Stimulated activated CD8-positive, alpha-beta memory T cell treated with anti-CD3 and anti-CD28 coated beads, Interleukin-4, amount 100 ng/mL, for 1 hour (primary cell): ENCODE data around the gene KBTBD12.

Experiments used
- DNase-seq, 2 donors: peaks; one replicate each; pipeline ENCODE4 v3.0.0-alpha.2; 2020; ENCODE audit warnings: low read depth in 2 of 2, low spot score in 1 of 2

The KBTBD12 gene

DNA sequence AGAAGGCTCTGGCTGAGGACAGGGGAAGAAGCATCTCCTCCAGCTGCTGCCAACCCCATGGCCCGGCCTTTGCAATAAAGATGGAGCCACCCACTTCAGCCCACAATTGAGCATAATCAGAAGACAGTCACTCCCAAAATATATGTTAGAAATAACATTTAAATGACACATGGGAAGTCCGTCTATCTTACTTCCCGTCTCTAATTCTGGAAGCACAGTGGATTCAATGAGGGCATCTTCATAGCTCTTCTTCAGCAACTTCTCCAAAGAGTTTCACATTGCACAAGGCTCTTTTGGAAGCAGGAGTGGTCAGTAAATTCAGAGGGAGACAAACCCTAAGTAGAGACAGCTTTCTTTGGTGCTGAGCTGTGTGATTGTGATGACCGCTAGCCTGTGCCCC is 70.2 kb downstream of the KBTBD12 start:
- DNase-seq: no peak

DNA sequence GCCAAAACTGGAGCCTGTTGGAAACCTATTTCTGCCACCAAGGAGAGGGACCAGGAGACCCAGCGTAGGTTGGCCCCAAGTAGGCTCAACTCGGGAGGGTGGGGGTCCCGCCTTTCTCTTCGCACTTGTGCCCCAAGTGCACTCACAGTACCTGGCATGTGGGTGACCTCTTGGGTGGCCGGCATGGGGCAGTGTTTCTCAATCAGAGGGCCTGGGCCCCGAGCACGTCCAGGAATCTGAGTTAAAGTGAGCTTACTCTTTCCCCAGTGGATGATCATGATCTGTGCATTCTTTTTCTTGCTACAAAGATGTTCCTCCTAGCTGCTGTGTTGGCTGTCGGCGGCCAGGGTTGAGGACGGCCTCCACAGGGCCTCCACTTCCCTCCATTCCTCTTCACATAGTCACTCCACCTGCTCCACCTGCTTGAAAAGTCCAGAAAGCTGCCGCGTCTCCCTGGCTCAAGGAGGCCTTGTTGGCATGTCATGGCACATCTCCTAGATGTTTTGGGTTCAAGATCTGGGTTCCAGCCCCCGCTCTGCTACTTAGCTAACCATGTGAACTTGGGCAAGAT is 70.7 kb downstream of the KBTBD12 start:
- DNase-seq: no peak

DNA sequence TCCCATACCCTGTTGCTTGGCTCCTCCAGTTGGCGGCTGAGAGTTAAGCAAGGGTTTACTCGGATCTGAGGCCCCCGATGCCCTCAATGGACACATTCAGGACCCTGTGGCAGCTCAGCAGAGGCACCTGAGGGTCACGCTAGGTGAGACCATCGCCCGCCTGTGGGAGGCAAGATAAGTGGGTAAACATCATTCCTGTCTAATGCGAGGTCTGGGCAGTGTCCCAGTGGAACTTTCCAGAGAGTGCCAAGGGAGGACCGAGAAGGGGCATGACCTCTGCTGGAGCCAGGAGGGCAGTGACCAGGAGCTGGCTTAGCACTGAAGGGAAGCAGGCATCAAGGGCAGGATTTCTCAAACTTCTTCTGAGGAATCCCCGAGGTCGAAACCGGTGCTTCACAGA is 71.8 kb downstream of the KBTBD12 start:
- DNase-seq: no peak

DNA sequence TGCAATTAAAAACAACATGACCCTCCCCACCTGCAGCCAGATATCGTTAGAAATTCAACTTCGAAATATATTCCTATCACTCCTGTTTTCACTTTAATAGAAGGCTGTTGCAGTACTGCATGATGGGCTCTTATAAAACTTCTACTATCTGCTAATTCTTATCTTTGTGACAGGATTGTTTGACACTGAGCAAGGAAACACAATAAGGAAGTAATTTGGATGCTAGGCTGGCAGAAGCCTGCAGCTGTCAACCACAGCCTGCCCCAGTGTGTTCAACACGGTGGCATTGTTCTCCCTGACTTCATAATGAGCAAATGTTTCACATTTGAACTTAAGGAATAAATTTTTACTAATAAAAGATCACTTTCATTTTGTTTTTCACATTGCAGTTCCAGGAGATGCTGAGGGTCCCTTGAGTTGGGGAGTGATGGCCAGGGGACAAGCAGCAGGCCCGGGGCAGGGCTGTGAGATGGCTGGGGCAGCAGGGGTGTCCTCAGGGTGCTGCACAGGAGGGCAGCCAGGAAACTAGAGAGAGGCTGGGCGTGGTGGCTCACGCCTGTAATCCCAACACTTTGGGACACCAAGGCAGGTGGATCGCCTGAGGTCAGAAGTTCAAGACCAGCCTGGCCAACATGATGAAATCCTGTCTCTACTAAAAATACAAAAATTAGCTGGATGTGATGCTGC is 72.4 kb downstream of the KBTBD12 start:
- DNase-seq: no peak

DNA sequence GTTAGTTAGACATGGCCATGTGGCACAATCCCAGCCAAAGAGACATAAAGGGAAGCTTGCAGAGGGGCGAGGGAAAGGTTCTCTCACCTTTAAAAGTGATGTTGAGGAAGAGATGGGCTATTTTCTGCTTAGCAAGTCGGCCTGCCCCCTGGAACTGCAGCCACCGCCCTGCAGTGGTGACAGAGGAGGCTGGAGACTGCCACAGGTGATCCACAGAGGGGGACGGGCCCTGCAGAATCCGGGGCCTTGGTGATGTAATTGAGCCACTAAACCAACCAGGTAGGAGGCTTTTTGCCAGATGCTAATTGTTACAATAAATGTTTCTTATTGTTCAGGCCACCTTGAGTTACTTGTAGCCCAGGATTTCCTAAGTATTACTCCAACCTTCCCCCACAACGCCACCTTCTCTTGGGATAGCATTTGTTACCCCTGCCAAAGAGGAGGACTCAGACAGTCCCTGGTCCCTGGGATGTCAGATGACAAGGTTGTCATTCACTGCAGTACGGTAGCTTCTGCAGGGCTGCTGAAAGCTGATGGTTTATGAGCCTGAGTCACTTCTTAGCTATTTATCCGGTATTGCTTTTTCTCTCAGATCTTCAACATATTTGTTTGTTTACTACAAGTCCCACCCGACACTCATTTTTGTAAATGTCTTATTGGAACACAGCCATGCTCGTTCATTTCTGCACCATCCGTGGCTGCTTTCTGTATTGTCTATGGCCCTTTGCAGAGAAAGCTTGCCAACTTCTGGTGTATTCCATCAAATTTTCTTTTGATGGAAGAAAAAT is 73.9 kb downstream of the KBTBD12 start:
- DNase-seq: no peak

DNA sequence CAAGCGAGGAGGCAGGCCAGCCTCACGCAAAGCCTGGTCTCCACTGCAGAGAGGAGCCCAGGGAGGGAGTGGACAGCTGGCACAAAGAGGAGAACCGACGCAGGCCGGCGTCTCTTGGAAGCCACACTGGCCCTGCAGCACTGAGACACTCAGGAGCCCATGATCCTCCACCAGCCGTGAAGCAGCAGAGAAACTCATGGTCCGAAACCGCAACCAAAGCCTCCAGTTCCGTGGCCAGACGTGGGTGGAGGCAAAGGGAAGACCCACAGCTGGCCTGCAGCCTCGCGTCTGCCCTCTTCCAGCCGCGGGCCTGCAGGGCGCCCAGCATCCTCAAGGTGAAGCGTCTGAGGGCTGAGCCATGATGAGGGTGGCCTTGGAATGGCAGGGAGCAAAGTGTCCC is 75.0 kb downstream of the KBTBD12 start:
- DNase-seq: no peak

DNA sequence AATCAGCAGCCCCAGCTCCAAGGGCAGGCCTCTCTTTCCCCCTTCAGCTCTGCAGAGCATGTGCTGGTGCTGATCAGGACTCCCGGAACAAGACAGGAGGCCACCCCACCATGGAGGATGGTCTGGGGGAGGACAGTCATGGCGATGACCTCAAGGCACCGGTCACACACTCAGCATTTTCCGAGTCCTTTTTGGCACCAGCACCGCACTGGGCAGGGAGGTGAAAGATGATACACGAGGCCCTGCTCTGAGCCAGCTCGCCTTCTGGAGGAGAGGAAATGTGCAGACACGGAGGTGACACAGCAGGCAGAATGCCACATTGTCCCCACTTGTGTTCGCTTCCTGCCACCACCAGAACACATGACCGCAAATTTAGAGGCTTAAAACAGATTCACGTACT is 75.4 kb downstream of the KBTBD12 start:
- no peak for DNase-seq

DNA sequence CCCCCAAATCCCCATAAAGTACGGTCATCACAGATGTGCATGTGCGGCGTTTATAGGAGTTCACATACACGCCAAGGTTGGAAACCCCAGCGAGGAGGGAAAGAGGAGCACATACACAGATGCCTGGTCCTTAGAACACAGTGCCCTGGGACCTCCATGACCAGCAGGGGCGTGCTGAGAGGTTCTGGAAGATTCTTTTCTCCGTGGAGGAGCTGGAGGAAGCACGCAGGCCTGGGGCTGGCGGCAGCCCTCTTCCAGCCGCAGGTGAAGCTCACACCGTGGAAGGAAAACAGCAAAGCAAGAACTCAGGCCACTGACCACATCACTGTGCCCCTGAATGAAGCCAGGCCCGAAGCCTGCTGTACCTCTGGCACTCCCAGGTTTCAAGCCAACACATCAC is 76.2 kb downstream of the KBTBD12 start:
- DNase-seq: no peak

DNA sequence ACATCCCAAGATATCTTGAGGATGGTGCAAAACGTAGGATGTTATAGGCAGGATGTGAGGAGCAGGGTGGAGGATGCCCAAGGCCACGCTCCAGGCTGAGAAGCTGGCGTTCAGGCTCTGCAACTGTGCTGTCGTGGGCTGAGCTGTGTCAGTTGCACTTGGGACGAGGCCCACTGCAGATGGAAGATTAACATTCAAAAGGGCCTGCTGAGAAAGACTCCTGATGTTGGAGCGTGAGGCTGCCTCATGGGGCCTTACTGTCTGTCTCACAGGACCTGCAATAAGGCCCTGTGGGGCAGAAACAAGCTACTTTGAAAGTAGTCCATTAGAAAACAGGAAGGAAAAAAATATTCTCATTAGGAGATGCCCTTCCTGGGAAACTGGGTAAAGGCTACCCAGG is 76.6 kb downstream of the KBTBD12 start:
- DNase-seq: no peak

DNA sequence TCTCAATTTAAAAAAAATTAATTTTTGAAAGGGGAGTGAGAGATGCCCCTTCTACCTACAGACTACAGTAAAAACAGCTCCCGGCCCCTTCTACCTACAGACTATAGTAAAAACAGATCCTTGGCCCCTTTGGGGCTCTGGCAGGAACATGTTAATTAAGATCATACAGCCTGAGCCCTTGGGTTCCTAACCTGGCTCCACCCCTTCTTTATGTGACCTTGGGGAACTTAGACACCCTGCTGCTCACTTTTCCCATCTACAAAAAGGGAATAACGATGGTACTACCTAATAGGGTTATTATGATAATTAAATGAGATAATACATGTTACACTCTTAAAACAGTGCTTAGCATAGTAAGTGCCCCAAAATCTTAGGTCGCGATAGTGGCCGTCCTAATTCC is 77.1 kb downstream of the KBTBD12 start:
- DNase-seq: no peak

DNA sequence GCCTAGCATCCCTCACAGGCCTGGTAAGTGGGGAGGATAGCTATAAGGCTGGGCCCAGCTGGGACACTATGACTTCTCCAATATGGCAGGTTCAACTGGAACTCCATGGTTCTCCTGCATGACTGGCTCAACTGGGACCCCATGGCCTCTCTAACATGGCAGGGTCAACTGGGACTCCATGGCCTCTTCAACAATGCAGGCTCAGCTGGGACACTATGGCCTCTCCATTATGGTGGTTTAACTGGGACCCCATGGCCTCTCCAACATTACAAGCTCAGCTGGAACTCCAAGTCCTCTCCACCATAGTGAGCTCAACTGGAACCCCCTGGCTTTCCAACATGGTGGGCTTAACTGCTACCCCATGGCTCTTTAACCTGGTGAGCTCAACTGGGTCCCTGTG is 79.0 kb downstream of the KBTBD12 start:
- DNase-seq: no peak

DNA sequence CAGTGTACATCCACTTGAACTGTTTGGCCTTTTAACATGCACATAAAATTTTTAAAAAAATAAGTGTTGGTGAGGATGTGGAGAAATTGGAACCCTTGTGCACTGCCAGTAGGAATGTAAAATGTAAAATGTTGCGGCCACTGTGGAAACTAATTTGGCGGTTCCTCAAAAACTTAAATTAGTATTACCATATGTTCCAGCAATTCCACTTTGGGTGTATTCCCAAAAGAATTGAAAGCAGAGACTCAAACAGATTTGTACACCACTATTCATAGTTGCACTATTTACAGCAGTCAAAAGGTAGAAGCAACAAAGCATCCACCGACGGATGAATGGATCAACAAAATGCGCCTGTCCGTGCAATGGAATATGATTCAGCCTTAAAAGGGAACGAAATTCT is 82.0 kb downstream of the KBTBD12 start:
- no peak for DNase-seq

DNA sequence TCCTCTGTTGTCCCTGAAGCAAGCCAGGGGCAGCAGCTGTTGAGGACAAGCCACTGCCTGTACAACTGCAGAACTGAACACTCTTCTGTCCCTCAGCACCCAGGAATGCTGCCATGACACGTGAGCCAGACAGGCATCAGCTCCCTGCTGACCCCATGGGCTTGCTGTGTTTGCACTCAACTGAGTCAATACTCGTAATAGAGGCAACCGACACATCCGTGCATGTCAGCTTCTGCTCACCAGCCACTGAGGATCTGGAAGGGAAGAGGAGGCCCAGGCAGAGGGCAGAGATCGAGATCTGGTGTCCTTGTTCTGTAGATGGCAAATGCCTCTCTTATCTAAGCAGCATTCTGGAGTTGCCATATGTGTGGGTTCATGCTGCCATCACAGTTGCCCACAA is 82.9 kb downstream of the KBTBD12 start:
- DNase-seq: no peak

DNA sequence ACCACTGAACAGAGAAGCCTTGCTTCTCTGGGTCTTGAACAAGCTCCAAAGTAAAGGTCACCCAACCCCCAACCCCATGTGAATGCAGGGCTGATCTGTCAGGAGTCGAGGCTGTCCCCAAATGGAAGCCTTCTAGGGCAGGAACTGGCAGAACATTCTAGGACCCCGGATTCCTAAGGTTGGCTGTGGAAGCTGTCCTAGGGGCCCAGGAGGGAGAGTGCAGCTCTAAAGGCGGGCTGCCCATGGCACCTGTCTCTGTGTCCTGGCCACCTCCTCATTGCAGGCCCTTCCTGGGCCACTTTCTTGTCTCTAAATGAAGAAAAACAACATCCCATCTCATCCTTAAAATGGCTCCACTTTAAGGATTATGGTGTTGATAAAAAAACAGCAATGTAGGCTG is 83.6 kb downstream of the KBTBD12 start:
- no peak for DNase-seq

DNA sequence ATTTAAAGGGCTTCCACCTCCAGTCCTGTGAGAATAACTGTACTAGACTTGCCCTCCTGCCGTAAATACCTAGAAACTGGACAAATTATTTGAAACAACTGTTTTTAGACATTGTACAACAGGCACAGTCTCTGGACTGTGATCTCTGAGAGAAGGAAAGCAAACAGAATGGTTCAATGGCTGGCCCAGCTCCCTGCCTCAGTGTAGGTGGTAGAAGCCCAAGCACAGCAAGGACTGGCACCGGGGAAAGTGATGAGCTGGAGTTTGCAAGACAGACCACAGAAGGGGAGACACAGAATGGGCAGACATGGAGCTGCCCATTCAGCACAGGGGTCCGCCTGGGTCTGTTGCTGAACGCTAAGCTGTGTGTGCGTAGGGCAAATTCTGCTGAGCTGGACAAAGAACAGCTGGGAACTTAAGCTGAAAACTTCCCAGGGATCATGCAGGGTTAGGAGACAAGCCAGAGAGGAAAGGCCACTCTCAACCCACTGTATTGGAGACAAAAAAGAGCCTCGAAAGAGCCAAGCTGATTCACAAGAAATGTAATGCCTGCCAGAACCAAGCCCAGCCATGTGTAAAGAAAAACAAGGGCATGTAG is 84.6 kb downstream of the KBTBD12 start:
- DNase-seq: no peak

DNA sequence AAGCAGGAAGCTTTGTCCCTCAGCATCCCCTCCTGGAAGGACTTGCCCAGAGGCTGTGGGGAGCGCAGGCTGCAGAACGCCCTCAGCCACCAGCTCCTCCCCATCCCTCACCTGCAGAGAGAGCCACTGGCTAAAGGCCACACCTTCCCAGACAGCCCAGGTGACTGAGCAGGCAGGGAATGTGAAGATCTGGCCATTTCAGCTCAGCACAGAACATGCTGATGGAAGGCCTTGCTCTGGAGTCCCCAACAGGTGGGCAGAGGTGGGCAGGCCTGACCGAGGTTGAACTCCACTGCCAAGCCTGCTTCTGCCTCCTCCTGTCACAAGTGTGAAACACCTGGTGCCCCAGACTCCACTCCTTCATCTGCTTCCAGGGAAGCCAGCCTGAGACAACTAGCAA is 86.5 kb downstream of the KBTBD12 start:
- DNase-seq: no peak

DNA sequence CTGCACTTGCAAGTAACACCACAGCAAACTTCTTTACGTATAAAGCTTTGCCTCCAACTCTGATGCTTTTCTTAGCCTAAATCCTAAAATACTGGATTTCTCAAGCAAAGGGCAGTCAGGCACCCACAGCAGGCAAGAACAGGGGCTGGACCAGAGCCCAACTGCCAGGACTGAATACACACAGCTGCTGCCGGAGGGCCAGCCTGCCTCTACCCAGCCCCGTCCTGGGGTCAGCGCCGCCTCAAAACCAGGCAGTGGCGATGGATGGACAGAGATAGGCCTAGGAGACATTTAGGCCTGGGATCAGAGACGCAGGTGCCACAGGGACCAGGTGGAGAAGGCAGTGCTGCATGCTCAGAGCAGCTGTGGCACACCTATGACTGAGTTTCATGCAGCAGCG is 89.6 kb downstream of the KBTBD12 start:
- DNase-seq: no peak

DNA sequence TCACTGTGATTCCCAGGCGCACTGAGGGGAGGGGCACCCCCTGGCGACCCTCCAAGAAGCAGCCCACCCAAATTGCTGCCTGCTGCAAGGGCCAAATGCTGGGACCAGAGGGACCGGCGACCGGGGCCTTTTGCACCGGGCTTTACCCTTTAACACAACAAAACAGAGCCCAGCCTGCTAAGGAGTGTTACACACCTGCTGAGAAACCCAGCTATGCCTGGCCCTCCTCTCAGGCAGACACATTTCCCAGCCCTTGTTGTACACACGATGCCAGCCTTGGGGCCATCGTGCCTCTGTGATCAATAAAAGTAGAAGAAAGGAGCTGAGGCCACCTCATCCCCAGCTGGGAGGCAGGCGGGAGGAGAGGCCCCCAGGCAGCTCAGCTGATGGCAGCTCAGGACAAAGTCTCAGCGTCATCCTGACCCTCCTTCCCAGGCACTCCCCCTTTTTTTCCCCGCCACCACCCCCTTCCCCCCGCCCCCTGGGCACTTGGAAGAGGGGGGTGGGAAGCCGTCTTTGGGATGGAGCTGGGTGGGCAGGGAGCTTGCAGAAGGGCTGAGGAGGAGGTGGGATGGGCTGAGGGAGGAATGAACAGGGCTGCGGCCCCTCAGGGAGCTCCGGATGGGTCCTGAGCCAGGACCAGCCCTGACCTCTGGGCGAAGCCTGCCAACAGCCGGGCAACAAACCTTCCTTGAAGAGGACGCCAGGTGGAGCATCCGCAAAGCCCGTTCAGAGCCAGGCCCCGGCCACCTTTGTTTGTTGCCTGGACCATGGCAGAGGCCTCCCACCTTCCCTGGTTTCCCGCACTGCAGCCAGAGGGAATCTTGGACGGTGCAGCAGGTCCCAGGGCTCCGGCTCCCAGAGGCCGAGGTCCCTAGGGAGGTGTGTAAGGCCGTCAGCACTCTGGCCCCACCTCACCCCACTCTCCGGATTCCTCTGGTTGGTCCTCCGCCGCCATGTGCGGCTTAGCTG is 91.3 kb downstream of the KBTBD12 start:
- DNase-seq: no peak

DNA sequence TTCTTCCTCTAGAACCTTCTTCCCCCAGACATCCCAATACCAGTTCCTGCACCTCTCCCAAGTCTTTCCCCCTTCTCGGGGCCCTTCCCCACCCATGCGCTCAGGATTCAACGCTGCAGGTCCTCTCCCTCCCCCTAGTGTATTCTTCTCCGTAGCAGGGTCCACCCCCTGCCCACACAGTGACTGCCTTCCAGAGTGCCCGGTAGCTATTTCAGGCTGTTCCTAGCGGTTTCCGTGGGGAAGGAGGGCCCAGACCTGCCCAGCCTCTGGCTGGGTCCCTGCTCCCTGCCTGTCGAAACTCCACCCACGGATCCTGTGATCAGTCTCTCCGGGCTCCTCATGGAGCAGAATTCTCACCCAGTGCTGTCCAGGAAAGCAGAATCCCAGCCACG is 92.0 kb downstream of the KBTBD12 start:
- DNase-seq: no peak

DNA sequence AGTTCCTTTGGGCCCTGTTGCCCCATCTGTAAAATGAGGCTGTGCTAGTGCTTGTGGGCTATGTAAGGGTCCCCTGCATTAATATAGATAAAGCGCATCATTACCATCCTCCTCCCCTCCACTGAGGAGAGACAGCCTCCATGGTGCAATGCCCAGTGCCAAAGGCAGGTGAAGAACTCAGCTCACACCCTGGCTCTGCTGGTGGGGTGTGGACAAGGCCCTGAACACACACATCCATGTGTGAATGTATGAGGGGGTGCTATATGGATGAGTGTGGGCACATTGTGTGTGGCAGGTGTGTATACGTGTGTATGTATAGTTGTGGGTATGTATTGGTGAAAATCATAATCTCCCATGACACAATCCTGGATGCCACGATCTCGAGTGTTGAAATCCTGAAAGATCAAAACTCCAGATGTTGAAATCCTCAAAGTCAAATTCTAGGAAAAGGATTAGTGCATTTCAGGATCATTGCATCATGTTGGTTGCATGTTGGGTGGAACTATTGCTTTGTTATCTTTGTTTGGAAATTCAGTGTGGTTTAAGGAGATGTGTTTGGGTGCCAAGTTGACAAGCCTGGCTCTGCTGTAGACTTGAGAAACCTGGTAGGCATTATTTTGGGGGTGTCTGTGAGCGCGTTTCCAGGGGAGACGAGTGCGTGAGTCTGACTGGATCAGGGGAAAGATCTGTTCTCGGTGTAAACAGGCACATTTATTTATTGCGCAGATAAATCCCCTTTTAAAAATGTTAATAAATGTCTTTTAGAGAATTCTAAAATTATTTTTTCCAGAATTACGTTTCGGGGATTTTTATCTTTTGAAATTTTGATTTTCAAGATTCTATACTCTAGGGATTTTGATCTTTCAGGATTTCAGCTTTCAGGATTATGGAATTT is 95.2 kb downstream of the KBTBD12 start:
- DNase-seq: no peak
